ENCODE measurements around the gene HSDL1. TPM values are rescaled to one million over a fixed set of nuclear protein-coding genes. Genes with fewer than 3 reads are reported as not detected.

HSDL1 gene
- total RNA-seq, 1 donor from 2014 or later, result 22.5 TPM

DNA sequence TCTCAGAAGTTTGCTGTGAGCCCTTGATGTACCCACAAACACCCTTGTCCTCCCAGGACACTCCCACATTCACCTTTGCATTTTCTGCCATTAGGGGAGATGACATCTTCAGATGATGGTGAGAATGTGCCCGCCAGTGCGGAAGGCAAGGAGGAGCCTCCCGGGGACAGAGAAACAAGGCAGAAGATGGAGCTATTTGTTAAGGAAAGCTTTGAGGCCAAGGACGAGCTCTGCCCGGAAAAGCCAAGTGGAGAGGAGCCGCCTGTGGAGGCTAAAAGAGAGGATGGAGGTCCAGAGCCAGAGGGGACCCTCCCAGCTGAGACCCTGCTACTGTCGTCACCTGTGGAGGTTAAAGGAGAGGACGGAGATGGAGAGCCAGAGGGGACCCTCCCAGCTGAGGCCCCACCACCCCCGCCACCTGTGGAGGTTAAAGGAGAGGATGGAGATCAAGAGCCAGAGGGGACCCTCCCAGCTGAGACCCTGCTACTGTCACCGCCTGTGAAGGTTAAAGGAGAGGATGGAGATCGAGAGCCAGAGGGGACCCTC lies 24.9 kb upstream of the HSDL1 start:
- Histone ChIP-seq H3K27me3 (ENCODE audit: low read depth) (peaks cover 5% of the 10 kb centered on the region), H3K27ac (no peak overlapping the region), H3K9me3 (no peaks in the 10 kb centered on the region), H3K4me3 (no peak overlapping the region), H3K4me1 (no peaks in the 10 kb centered on the region), H3K36me3 (no peaks in the 10 kb centered on the region)
- ATAC-seq (no peak), DNase-seq (no peak)
- intact Hi-C loops (cut with DNase I), result no loop called here
- TF ChIP-seq, protein P1, sequence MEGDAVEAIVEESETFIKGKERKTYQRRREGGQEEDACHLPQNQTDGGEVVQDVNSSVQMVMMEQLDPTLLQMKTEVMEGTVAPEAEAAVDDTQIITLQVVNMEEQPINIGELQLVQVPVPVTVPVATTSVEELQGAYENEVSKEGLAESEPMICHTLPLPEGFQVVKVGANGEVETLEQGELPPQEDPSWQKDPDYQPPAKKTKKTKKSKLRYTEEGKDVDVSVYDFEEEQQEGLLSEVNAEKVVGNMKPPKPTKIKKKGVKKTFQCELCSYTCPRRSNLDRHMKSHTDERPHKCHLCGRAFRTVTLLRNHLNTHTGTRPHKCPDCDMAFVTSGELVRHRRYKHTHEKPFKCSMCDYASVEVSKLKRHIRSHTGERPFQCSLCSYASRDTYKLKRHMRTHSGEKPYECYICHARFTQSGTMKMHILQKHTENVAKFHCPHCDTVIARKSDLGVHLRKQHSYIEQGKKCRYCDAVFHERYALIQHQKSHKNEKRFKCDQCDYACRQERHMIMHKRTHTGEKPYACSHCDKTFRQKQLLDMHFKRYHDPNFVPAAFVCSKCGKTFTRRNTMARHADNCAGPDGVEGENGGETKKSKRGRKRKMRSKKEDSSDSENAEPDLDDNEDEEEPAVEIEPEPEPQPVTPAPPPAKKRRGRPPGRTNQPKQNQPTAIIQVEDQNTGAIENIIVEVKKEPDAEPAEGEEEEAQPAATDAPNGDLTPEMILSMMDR (IDR thresholded peaks at IDR 0.05), result no peak

DNA sequence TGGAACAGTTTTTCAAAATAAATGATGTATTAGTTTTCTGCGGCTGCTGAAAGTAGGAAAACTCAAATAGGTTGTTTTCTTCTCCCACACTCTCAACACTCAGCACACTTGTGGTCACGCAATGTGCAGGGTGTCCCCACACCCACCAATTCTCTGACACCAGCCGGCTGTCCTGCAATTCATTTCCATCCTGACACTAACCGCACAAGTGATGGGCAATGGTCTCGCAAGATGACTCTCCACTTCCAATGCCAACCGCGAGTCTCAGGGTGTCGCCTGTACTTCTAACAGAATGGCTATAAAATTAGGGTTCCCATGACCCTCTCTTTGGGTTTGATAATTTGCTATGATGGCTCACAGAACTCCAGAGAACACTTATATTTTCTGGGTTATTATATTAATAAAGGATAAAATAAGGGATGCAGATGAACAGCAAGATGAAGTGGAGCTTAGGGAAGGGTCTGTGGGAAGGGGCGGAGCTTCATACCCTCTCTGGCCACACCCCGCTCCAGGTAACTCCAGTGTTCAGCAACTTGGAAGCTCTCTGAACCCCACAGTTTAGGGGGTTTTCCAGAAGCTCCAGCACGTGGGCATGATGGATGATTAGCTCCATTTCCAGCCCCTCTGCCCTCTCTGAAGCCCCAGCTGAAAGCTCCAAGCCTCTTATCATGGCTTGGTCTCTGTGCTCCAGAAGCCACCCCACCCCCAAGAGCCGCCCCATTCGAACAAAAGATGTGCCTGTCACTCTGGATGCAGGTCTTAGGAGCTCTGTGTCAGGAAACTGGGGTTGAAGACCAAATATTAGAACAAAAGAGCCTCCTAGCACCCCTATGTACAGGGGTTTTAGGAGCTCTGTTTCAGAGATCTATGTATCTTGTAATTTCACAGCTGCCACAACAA lies 22.1 kb upstream of the HSDL1 start:
- peaks cover 5% of the 10 kb centered on the region for H3K27me3 ChIP-seq (ENCODE audit: low read depth)
- intact Hi-C loops (cut with DNase I), result no loop called here

GRCh38 chr16:84165746-84166145 lies 20.8 kb upstream of the HSDL1 start:
- DNase-seq, result no peak
- TF ChIP-seq, protein P1 (IDR thresholded peaks at IDR 0.05), result no peak

More for the DNA sequence above, 22.1 kb upstream of the HSDL1 start:
- no peak overlapping the region for H3K4me3 ChIP-seq
- H3K9me3 ChIP-seq, result no peaks in the 10 kb centered on the region
- H3K36me3 ChIP-seq, result no peaks in the 10 kb centered on the region
- H3K4me1 ChIP-seq, result no peaks in the 10 kb centered on the region
- ATAC-seq (no peak), DNase-seq (no peak)
- TF ChIP-seq, protein P1 (IDR thresholded peaks at IDR 0.05), result no peak
- no peak overlapping the region for H3K27ac ChIP-seq

DNA sequence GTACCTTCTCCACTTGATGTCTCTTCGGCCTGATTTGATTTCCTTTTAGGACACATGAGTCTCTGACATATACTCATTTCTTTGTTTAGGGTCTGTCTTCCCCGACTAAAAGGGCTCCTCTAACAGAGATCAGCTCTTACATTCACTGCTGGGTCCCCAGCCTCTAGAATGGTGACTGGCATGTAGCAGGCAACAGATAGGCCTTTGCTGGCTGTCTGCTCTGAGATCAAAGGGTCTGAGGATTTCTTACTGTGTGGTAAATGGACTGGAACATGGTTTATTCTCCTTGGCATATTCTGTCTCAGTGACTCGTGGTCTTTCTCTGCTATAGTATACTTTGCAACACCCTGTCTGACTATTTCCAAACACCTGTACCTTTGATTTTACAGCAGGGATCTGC lies 16.8 kb upstream of the HSDL1 start:
- no peak for ATAC-seq

More at GRCh38 chr16:84165746-84166145, 20.8 kb upstream of the HSDL1 start:
- no peaks in the 10 kb centered on the region for H3K36me3 ChIP-seq
- H3K4me1 ChIP-seq, result no peaks in the 10 kb centered on the region
- no peak for ATAC-seq
- intact Hi-C loops (cut with DNase I), result no loop called here
- peaks cover 8% of the 10 kb centered on the region for H3K27me3 ChIP-seq (ENCODE audit: low read depth)
- H3K4me3 ChIP-seq, result no peak overlapping the region
- no peaks in the 10 kb centered on the region for H3K9me3 ChIP-seq
- no peak overlapping the region for H3K27ac ChIP-seq

GRCh38 chr16:84161037-84161436 lies 16.1 kb upstream of the HSDL1 start:
- H3K4me3 ChIP-seq, result no peak overlapping the region
- H3K27me3 ChIP-seq (ENCODE audit: low read depth), result peaks cover 11% of the 10 kb centered on the region
- intact Hi-C loops (cut with DNase I), result no loop called here
- DNase-seq (no peak), ATAC-seq (no peak)
- no peaks in the 10 kb centered on the region for H3K9me3 ChIP-seq
- TF ChIP-seq, protein P1 (IDR thresholded peaks at IDR 0.05), result no peak
- no peaks in the 10 kb centered on the region for H3K36me3 ChIP-seq
- no peaks in the 10 kb centered on the region for H3K4me1 ChIP-seq
- no peak overlapping the region for H3K27ac ChIP-seq

More for the DNA sequence above, 16.8 kb upstream of the HSDL1 start:
- Histone ChIP-seq H3K27me3 (ENCODE audit: low read depth) (peaks cover 11% of the 10 kb centered on the region), H3K36me3 (no peaks in the 10 kb centered on the region), H3K9me3 (no peaks in the 10 kb centered on the region), H3K27ac (no peak overlapping the region), H3K4me3 (no peak overlapping the region), H3K4me1 (no peaks in the 10 kb centered on the region)
- DNase-seq, result no peak
- TF ChIP-seq, protein P1 (IDR thresholded peaks at IDR 0.05), result no peak
- intact Hi-C loops (cut with DNase I), result no loop called here
